ENCODE data around the gene CACNA2D3. TPM values are rescaled to one million over a fixed set of nuclear protein-coding genes. Genes with fewer than 3 reads are reported as not detected.

Gene CACNA2D3
- total RNA-seq, 8 experiments from 2014 or later, result 0.49 to 20.7 (median 9.7) TPM; not detected in 1

GRCh38 chr3:54283470-54283869, 161.1 kb downstream of the CACNA2D3 start:
- 70 to 92% (median 80%) methylated on average over 1 to 2 of the region's 4 CpGs; no CpG with 5 or more reads in 6 of the 10 experiments for WGBS, 10 experiments

GRCh38 chr3:54294214-54294613, 171.9 kb downstream of the CACNA2D3 start:
- ATAC-seq (replicated peaks in 6 of 8), result peak in 1 of 8 experiments; percentile 26
- in situ Hi-C loops (cut with MboI; ENCODE audit: low pct_unique_long_range_greater_than_20kb in 2 of 9, low sequenced_read_pairs in 9 of 9, unreplicated experiment in 9 of 9), result no loop called here

More at GRCh38 chr3:54283470-54283869, 161.1 kb downstream of the CACNA2D3 start:
- ATAC-seq (replicated peaks in 6 of 8), result peak in 3 of 8 experiments; percentile 15 to 58 (median 40)
- in situ Hi-C loops (cut with MboI; ENCODE audit: low pct_unique_long_range_greater_than_20kb in 2 of 9, low sequenced_read_pairs in 9 of 9, unreplicated experiment in 9 of 9), result no loop called here
- no peak overlapping the region for H3K27ac ChIP-seq
- H3K4me1 ChIP-seq (replicated peaks in 1 of 2), result peaks cover 10 to 20% of the 10 kb centered on the region in 2 donors
- no peak overlapping the region for H3K4me3 ChIP-seq

GRCh38 chr3:54296531-54296930, 174.2 kb downstream of the CACNA2D3 start:
- no peak overlapping the region for H3K4me3 ChIP-seq
- peak in 2 of 8 experiments; percentile 29 to 32 for ATAC-seq (replicated peaks in 6 of 8)
- peaks cover 0 to 15% of the 10 kb centered on the region in 2 donors for H3K4me1 ChIP-seq (replicated peaks in 1 of 2)
- H3K27ac ChIP-seq, result no peak overlapping the region
- 27 to 83% (median 55%) methylated on average over 2 to 8 of the region's 8 CpGs for WGBS, 10 experiments
- in situ Hi-C loops (cut with MboI; ENCODE audit: low pct_unique_long_range_greater_than_20kb in 2 of 9, low sequenced_read_pairs in 9 of 9, unreplicated experiment in 9 of 9), result no loop called here

More at GRCh38 chr3:54294214-54294613, 171.9 kb downstream of the CACNA2D3 start:
- 0 to 54% (median 33%) methylated on average over 1 to 4 of the region's 4 CpGs; no CpG with 5 or more reads in 3 of the 10 experiments for WGBS, 10 experiments
- Histone ChIP-seq H3K4me1 (replicated peaks in 1 of 2) (peaks cover 0 to 3% of the 10 kb centered on the region in 2 donors), H3K27ac (no peak overlapping the region), H3K4me3 (no peak overlapping the region)

- Histone ChIP-seq H3K27ac (no peak overlapping the region), H3K4me1 (replicated peaks in 1 of 2) (peaks cover 8 to 20% of the 10 kb centered on the region in 2 donors), H3K4me3 (no peak overlapping the region)
- peak in 1 of 8 experiments; percentile 74 for ATAC-seq (replicated peaks in 6 of 8)
- WGBS, 10 experiments, result 15 to 90% (median 78%) methylated on average over 7 to 13 of the region's 13 CpGs
- in situ Hi-C loops (cut with MboI; ENCODE audit: low pct_unique_long_range_greater_than_20kb in 2 of 9, low sequenced_read_pairs in 9 of 9, unreplicated experiment in 9 of 9), result no loop called here
Observed at GRCh38 chr3:54299169-54299935, 177.0 kb downstream of the CACNA2D3 start.

- Histone ChIP-seq H3K27ac (no peak overlapping the region), H3K4me1 (replicated peaks in 1 of 2) (peaks cover 14 to 36% of the 10 kb centered on the region in 2 donors), H3K4me3 (no peak overlapping the region)
- ATAC-seq (replicated peaks in 6 of 8), result peak in 3 of 8 experiments; percentile 58 to 82 (median 73)
- in situ Hi-C loops (cut with MboI; ENCODE audit: low pct_unique_long_range_greater_than_20kb in 2 of 9, low sequenced_read_pairs in 9 of 9, unreplicated experiment in 9 of 9), result no loop called here
- WGBS, 10 experiments, result 12 to 83% (median 60%) methylated on average over 2 to 6 of the region's 7 CpGs; no CpG with 5 or more reads in 1 of the 10 experiments
Observed at GRCh38 chr3:54303517-54304375, 181.4 kb downstream of the CACNA2D3 start.

GRCh38 chr3:54304877-54305276, 182.5 kb downstream of the CACNA2D3 start:
- no peak overlapping the region for H3K27ac ChIP-seq
- ATAC-seq (replicated peaks in 6 of 8), result peak in 4 of 8 experiments; percentile 43 to 61 (median 50)
- peaks cover 20 to 26% of the 10 kb centered on the region in 2 donors for H3K4me1 ChIP-seq (replicated peaks in 1 of 2)
- H3K4me3 ChIP-seq, result no peak overlapping the region
- in situ Hi-C loops (cut with MboI; ENCODE audit: low pct_unique_long_range_greater_than_20kb in 2 of 9, low sequenced_read_pairs in 9 of 9, unreplicated experiment in 9 of 9), result no loop called here
- WGBS, 10 experiments, result 10 to 100% (median 43%) methylated on average over 1 to 3 of the region's 3 CpGs; no CpG with 5 or more reads in 1 of the 10 experiments

GRCh38 chr3:54305409-54306099, 183.2 kb downstream of the CACNA2D3 start:
- WGBS, 10 experiments, result 0 to 100% (median 64%) methylated on average over 1 to 3 of the region's 3 CpGs; no CpG with 5 or more reads in 3 of the 10 experiments

GRCh38 chr3:54307566-54308180, 185.3 kb downstream of the CACNA2D3 start:
- WGBS, 10 experiments, result 19 to 100% (median 64%) methylated on average over 2 to 4 of the region's 4 CpGs; no CpG with 5 or more reads in 1 of the 10 experiments

More at GRCh38 chr3:54305409-54306099, 183.2 kb downstream of the CACNA2D3 start:
- H3K27ac ChIP-seq, result no peak overlapping the region
- ATAC-seq (replicated peaks in 6 of 8), result peak in 5 of 8 experiments; percentile 26 to 78 (median 50)
- H3K4me3 ChIP-seq, result no peak overlapping the region
- in situ Hi-C loops (cut with MboI; ENCODE audit: low pct_unique_long_range_greater_than_20kb in 2 of 9, low sequenced_read_pairs in 9 of 9, unreplicated experiment in 9 of 9), result no loop called here
- peaks cover 21 to 22% of the 10 kb centered on the region in 2 donors for H3K4me1 ChIP-seq (replicated peaks in 1 of 2)

GRCh38 chr3:54309601-54310000, 187.2 kb downstream of the CACNA2D3 start:
- in situ Hi-C loops (cut with MboI; ENCODE audit: low pct_unique_long_range_greater_than_20kb in 2 of 9, low sequenced_read_pairs in 9 of 9, unreplicated experiment in 9 of 9), result no loop called here
- H3K4me3 ChIP-seq, result no peak overlapping the region
- WGBS, 10 experiments, result 0 to 100% (median 37%) methylated on average over 1 to 6 of the region's 6 CpGs; no CpG with 5 or more reads in 3 of the 10 experiments
- peaks cover 14% of the 10 kb centered on the region in 2 donors for H3K4me1 ChIP-seq (replicated peaks in 1 of 2)
- ATAC-seq (replicated peaks in 6 of 8), result peak in 3 of 8 experiments; percentile 20 to 74 (median 66)
- no peak overlapping the region for H3K27ac ChIP-seq

More at GRCh38 chr3:54307566-54308180, 185.3 kb downstream of the CACNA2D3 start:
- Histone ChIP-seq H3K4me3 (no peak overlapping the region), H3K27ac (no peak overlapping the region), H3K4me1 (replicated peaks in 1 of 2) (peaks cover 21 to 22% of the 10 kb centered on the region in 2 donors)
- in situ Hi-C loops (cut with MboI; ENCODE audit: low pct_unique_long_range_greater_than_20kb in 2 of 9, low sequenced_read_pairs in 9 of 9, unreplicated experiment in 9 of 9), result no loop called here
- no peak for ATAC-seq (replicated peaks in 6 of 8)

- H3K27ac ChIP-seq, result no peak overlapping the region
- in situ Hi-C loops (cut with MboI; ENCODE audit: low pct_unique_long_range_greater_than_20kb in 2 of 9, low sequenced_read_pairs in 9 of 9, unreplicated experiment in 9 of 9), result no loop called here
- peak in 6 of 8 experiments; percentile 16 to 82 (median 74) for ATAC-seq (replicated peaks in 6 of 8)
- 30 to 100% (median 77%) methylated on average over 1 to 5 of the region's 6 CpGs; no CpG with 5 or more reads in 2 of the 10 experiments for WGBS, 10 experiments
- no peak overlapping the region for H3K4me3 ChIP-seq
- peaks cover 0 to 8% of the 10 kb centered on the region in 2 donors for H3K4me1 ChIP-seq (replicated peaks in 1 of 2)
Observed at GRCh38 chr3:54311211-54311747, 188.9 kb downstream of the CACNA2D3 start.

GRCh38 chr3:54312156-54312899, 190.0 kb downstream of the CACNA2D3 start:
- H3K4me3 ChIP-seq, result no peak overlapping the region
- no peak for ATAC-seq (replicated peaks in 6 of 8)
- no peak overlapping the region for H3K27ac ChIP-seq
- H3K4me1 ChIP-seq (replicated peaks in 1 of 2), result peaks cover 0 to 8% of the 10 kb centered on the region in 2 donors
- 17 to 80% (median 63%) methylated on average over 1 to 8 of the region's 9 CpGs for whole genome bisulfite sequencing, 10 experiments
- in situ Hi-C loops (cut with MboI; ENCODE audit: low pct_unique_long_range_greater_than_20kb in 2 of 9, low sequenced_read_pairs in 9 of 9, unreplicated experiment in 9 of 9), result no loop called here

Data from motor neuron (in vitro differentiated cells).